ENCODE results near the gene SAMD1. TPM values are rescaled to one million over a fixed set of nuclear protein-coding genes. Genes with fewer than 3 reads are reported as not detected.
A peak's percentile ranks its signal among the peaks of the same experiment; 100 is the strongest.

Gene SAMD1
- total RNA-seq, 1 donor, result 27.9 TPM

- no peaks in the 10 kb centered on the region for H3K9me3 ChIP-seq (ENCODE audit: low read depth, low read length)
- no peak overlapping the region for H3K4me3 ChIP-seq (ENCODE audit: insufficient read depth, low read length)
- no peaks in the 10 kb centered on the region for H3K27me3 ChIP-seq (ENCODE audit: insufficient read depth, low read length)
- TF ChIP-seq CTCF (IDR thresholded peaks at IDR 0.05; ENCODE audit: extremely low read depth, low read depth, low read length), result no peak
- peak; percentile 8 for DNase-seq (ENCODE audit: insufficient read length, low spot score, missing footprints)
- H3K36me3 ChIP-seq (ENCODE audit: insufficient read depth, low read length), result peaks cover 59% of the 10 kb centered on the region
- no peak overlapping the region for H3K27ac ChIP-seq (ENCODE audit: low read depth, low read length)
- peaks cover 10% of the 10 kb centered on the region for H3K4me1 ChIP-seq (ENCODE audit: insufficient read depth, low read length)
- H3K4me2 ChIP-seq (ENCODE audit: insufficient read depth, low read length), result no peak overlapping the region
- H2AFZ ChIP-seq (ENCODE audit: low read length), result no peak overlapping the region
- no peaks in the 10 kb centered on the region for H4K20me1 ChIP-seq (ENCODE audit: insufficient read depth, low read length)
- H3K79me2 ChIP-seq (ENCODE audit: insufficient read depth, low read length), result no peaks in the 10 kb centered on the region
Observed at GRCh38 chr19:14101003-14101545, 10.5 kb upstream of the SAMD1 start.

- peak; percentile 26 for TF ChIP-seq CTCF (IDR thresholded peaks at IDR 0.05; ENCODE audit: extremely low read depth, low read depth, low read length)
- H3K27ac ChIP-seq (ENCODE audit: low read depth, low read length), result no peak overlapping the region
- H3K36me3 ChIP-seq (ENCODE audit: insufficient read depth, low read length), result peaks cover 44% of the 10 kb centered on the region
- H3K4me2 ChIP-seq (ENCODE audit: insufficient read depth, low read length), result no peak overlapping the region
- no peaks in the 10 kb centered on the region for H3K27me3 ChIP-seq (ENCODE audit: insufficient read depth, low read length)
- DNase-seq (ENCODE audit: insufficient read length, low spot score, missing footprints), result peak; percentile 73
- no peak overlapping the region for H2AFZ ChIP-seq (ENCODE audit: low read length)
- peaks cover 8% of the 10 kb centered on the region for H3K4me1 ChIP-seq (ENCODE audit: insufficient read depth, low read length)
- H3K9me3 ChIP-seq (ENCODE audit: low read depth, low read length), result peaks cover 6% of the 10 kb centered on the region
- H3K79me2 ChIP-seq (ENCODE audit: insufficient read depth, low read length), result no peaks in the 10 kb centered on the region
- no peak overlapping the region for H3K4me3 ChIP-seq (ENCODE audit: insufficient read depth, low read length)
- no peaks in the 10 kb centered on the region for H4K20me1 ChIP-seq (ENCODE audit: insufficient read depth, low read length)
Observed at GRCh38 chr19:14097532-14098151, 7.1 kb upstream of the SAMD1 start.

- H3K27me3 ChIP-seq (ENCODE audit: insufficient read depth, low read length), result no peaks in the 10 kb centered on the region
Observed at GRCh38 chr19:14096272-14096992, 5.9 kb upstream of the SAMD1 start.

More at GRCh38 chr19:14096272-14096992, 5.9 kb upstream of the SAMD1 start:
- H3K36me3 ChIP-seq (ENCODE audit: insufficient read depth, low read length), result peaks cover 36% of the 10 kb centered on the region
- peak; percentile 13 for TF ChIP-seq CTCF (IDR thresholded peaks at IDR 0.05; ENCODE audit: extremely low read depth, low read depth, low read length)
- no peak overlapping the region for H2AFZ ChIP-seq (ENCODE audit: low read length)
- peaks cover 6% of the 10 kb centered on the region for H3K9me3 ChIP-seq (ENCODE audit: low read depth, low read length)
- no peaks in the 10 kb centered on the region for H3K79me2 ChIP-seq (ENCODE audit: insufficient read depth, low read length)
- no peak overlapping the region for H3K4me2 ChIP-seq (ENCODE audit: insufficient read depth, low read length)
- H3K4me1 ChIP-seq (ENCODE audit: insufficient read depth, low read length), result peaks cover 6% of the 10 kb centered on the region
- H3K27ac ChIP-seq (ENCODE audit: low read depth, low read length), result no peak overlapping the region
- peak; percentile 57 for DNase-seq (ENCODE audit: insufficient read length, low spot score, missing footprints)
- H3K4me3 ChIP-seq (ENCODE audit: insufficient read depth, low read length), result no peak overlapping the region
- H4K20me1 ChIP-seq (ENCODE audit: insufficient read depth, low read length), result no peaks in the 10 kb centered on the region

Data from osteoblast (primary cell).